GM12874 (cell line): ENCODE measurements around the gene TM6SF1.

Source experiments
- CTCF ChIP-seq: IDR thresholded peaks from 2 replicates; pipeline ENCODE4 v1.5.1; 2011; ENCODE audit warnings: low read depth, mild to moderate bottlenecking, control low read depth, low read length, moderate library complexity; ENCODE audit not compliant: insufficient read depth

The TM6SF1 gene

GRCh38 chr15:83163032-83163431, 55.6 kb downstream of the TM6SF1 start:
- no peak for TF ChIP-seq CTCF

- TF ChIP-seq CTCF: no peak
These were observed 56.8 kb downstream of the TM6SF1 start for GRCh38 chr15:83164111-83164770.

GRCh38 chr15:83164771-83165404, 57.4 kb downstream of the TM6SF1 start:
- TF ChIP-seq CTCF: no peak

GRCh38 chr15:83166218-83166617, 58.8 kb downstream of the TM6SF1 start:
- TF ChIP-seq CTCF: no peak

- no peak for TF ChIP-seq CTCF
These were observed 59.4 kb downstream of the TM6SF1 start for GRCh38 chr15:83166830-83167229.

GRCh38 chr15:83170474-83171165, 63.2 kb downstream of the TM6SF1 start:
- TF ChIP-seq CTCF: no peak

- TF ChIP-seq CTCF: no peak
These were observed 67.4 kb downstream of the TM6SF1 start for GRCh38 chr15:83174891-83175290.
